ENCODE results near the gene ADSS1.

Gene ADSS1

DNA sequence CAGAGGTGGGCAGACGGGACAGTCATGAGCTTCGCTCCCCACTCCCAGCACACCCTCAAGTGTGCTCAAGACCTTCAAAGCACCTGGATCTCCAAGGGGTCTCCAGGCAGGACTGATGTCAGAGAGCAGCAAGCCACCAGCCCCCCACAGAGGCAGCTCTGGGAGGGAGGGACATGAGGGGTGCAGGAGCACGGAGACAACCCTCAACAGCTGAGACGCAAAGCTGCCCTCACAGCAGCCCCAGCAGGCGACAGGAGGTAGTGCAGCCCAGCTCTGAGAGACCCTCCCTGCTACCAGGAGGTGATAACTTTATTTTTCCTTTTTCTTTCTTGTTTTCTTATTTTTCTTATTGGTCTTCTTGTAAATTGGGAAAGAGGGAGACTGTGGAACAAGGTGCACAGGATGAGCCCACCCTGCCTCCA is 46.8 kb downstream of the ADSS1 start:
- DNase-seq, result no peak

GRCh38 chr14:104771374-104771773 is 47.3 kb downstream of the ADSS1 start:
- DNase-seq, result no peak

DNA sequence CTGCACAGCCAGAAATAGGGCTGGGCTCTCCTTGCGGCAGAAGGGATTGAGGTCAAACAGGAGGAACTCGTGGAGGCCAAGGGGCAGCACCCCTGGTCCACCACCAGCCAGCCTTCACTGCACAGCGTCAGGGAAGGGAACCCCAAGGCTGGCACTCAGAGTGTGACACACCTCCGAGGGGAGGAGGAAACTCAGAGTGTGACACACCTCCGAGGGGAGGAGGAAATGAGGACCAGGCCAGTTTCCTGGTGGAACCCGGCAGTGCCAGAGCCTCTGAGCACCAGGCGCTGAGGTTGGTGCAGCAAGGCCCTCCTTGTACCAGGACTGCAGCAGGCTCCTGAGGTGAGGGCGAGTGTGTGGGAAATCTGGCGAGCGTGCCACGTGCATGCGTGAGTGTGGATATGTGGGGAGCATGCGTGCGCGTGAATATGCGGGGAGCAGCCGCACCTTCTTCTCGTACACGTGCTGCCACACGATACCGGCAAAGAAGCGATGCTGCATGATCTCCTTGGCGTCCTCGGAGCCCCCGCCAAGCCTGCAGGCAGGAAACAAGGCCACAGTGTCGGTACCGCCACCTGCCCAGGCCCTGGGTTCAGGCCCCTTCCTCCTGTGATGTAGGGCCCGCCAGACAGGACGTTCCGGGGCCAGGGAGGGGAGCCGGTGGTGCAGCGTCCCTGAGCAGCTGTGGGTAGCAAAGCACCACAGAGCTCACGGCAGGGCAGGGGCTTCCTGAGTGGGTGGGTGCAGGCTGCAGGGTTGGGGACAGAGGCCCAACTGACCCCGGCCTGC is 48.1 kb downstream of the ADSS1 start:
- no peak for DNase-seq

GRCh38 chr14:104772707-104773504 is 48.9 kb downstream of the ADSS1 start:
- DNase-seq, result no peak

DNA sequence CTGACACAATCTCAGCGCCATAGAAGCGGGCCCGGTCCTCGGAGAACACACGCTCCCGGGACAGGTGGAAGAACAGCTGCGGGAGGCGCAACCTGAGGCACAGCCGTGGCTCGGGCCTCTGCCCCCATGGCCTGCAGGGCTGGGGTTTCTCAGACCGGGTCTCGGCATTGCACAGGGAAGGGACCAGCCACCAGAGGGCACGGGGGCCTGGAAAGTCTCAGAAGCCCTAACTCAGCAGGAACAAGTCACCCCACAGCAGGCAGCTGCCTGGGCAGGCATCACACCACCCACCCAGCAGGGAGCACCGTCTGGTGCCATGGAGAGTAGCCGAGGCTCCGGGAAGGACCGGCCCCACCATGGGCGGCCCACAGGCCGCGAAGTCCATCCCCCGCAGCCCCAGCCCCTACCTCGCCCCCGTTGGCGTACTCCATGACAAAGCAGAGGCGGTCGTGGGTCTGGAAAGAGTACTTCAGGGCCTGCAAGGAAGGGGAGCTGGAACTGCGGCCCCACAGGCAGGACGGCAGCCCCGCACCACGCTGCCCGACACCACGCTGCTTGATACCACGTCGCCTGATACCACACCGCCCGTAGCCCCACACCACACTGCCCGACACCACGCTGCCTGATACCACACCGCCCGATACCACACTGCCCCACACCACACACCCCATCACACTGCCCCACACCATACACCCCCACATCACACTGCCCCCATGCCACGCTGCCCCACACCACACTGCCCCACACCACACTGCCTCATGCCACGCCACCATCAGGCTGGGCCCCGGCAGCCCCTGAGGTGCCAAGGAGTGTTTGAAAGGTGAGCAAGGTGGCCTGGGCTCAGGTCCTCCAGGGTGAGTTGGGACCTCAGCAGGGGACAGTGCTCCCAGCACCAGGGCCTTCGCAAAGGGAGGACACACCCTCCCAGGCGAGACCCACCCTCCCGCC is 49.8 kb downstream of the ADSS1 start:
- DNase-seq, result no peak

- DNase-seq, result no peak
Observed at GRCh38 chr14:104774453-104775072, 50.5 kb downstream of the ADSS1 start.

GRCh38 chr14:104775073-104775489 is 51.1 kb downstream of the ADSS1 start:
- no peak for DNase-seq

DNA sequence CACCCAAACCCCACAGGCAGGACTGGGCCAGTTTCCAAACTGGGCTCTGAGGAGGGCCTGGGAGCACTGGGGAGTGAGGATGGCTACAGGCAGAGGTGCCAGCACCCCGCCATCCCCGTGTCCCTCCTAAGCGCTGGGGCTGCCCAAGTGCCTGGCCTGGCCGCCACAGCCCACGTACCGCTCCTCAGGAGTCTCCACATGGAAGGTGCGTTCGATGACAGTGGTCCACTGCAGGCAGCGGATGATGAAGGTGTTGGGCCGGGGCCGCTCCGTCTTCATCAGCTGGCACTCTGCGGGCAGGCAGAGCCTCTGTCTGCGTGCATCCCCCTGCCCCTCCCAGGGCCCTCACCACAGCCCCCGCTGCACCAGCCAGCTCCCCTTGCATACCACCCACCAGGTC is 52.5 kb downstream of the ADSS1 start:
- DNase-seq, result no peak

DNA sequence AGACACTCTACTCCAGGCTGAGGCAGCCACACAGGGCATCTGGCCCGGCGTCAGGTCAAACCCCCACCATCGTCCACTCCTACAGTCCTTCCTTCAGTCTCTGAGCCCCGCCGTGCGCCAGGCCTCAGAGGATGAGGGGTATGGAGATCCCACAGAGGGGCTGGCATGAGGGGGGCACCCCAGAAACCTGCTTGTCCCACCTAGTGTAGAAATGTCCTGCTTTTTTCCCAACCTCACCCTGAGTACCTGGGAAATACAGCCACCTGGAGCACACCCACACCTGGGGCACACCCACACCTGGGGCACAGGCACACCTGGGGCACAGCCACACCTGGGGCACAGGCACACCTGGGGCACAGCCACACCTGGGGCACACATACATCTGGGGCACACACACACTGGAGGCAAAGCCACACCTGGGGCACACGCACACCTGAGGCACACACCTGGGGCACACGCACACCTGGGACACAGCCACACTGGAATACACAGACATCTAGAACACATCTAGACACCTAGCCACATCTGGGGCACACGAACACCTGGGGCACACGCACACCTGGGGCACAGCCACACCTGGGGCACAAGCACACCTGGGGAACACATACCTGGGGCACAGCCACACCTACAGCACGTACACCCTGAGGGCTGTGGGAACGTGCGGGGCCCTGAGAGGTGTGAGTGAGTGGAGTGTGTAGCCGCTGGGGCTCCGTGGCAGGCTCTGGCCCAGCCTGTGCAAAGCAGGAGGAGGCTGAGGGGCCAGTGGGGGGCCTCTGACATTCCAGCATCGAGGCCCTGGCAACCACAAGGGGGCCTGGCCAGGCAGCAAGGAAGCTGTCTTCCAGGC is 53.2 kb downstream of the ADSS1 start:
- DNase-seq, result no peak

- no peak for DNase-seq
Observed at GRCh38 chr14:104777808-104778249, 53.8 kb downstream of the ADSS1 start.

DNA sequence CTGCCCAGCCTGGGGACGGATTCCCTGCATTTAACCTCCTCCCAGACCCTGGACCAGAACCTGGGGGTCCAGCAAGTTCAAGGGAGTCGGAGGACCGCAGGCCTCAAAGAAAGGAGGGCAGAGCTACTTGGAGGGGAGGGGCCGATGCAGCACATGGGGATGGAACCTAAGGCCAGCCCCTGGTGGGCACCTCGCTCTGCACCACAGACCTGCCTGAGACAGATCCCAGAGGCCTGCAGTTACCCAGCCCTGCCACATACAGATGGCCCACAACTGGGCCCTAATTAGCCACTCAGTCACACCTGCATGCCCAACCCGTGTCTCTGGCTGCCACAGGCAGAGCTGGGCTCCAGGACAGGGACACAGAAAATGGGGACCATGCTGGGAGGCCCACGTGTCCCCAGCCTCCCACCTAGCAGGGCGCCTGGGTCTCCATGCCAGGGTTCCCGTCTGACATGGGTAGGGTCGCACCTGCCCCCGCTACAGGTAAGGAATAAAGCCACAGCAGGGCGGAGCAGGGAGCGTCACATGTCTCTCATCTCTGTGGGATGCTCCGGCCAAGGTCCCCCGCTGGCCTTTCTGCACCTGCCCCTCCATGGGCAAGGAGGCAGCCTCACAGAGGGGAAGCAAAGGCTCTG is 54.8 kb downstream of the ADSS1 start:
- no peak for DNase-seq

DNA sequence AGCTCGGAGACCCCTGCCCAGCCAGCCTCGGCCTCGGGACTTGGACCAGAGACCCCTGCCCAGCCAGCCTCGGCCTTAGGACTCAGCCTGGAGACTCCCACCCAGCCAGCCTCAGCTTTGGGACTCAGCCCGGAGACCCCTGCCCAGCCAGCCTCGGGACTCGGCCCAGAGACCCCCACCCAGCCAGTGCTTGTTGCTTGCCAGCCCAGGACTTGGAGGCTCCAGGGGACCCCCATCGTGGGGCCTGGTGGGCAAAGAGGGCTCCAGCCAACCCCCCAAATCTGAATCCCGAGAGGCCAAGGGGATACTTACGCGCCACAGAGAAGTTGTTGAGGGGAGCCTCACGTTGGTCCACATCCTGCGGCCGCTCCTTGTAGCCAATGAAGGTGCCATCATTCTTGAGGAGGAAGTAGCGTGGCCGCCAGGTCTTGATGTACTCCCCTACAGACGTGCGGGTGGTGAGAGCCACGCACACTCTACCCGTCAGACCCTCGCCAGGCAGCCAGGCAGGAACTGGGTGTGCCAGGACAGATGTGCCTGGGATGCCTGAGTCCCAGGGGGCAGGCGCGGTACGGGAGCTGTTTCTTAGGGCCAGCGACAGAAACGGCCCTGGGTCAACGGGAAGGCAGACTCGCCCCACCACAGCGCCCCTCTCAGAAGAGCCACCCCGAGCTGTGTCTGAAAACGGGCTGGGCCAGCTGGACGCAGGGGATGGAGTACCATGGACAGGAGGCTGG is 55.9 kb downstream of the ADSS1 start:
- DNase-seq, result no peak

DNA sequence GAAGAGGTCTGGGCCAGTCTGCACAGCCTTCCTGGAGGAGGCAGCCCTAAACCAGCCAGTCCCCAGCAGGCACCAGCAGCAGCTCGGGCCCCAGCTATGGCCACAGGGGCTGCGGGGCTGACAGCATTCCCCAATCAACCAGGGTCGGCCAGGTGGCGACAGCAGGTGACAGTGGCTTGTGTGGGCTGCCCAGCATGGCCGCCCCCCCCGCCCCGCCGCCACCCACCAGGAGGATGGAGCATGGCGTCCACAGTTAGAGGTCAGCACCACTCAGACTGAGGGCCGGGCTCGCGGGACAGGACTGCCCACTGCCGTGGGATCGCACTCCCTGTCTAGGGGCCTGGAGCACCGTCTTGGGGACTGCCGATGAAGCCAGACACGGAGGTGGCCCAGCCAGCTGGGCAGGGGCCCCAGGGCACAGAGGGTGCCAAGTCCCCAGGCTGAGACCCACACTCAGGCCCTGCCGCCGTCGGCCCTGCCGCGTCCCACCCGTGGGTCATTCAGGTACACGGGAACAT is 56.5 kb downstream of the ADSS1 start:
- DNase-seq, result no peak

DNA sequence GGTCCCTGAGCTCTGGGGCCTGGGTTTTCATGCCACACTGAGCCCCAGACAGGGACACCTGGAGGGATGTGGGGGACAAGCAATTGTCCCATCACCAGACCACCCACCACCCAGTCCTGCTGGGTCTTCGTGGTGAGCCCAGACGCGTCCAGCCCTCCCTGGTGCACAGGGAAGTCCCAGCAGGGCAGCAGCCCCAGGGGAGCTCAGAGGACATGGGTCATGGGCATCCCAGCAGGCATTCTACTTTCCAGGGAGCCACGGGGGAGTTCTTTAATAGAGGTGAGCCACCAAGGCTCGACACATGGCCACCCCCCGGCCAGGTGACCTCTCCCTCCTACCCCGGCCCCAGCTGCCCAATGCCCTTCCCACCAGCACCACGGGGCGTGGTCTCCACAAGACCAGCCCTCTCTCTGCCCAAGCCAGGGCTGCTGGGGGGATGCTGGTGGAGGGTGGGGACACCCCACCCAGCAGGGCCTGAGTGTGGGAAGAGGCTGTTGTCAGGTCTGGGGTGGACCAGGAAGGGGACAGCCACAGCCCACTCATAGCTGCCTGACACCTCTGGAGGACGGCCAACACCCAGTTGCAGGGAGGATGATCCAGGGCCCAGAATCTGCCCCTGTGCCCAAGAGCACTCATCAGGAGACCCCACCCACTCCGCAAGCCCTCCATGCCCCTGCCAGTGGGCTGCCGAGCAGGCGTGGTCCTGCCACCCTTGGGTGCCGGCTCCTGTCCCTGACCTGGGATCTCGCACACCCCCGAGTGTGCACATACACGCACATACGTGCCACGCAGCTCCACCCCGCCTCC is 57.4 kb downstream of the ADSS1 start:
- DNase-seq, result no peak

- DNase-seq, result no peak
Observed at GRCh38 chr14:104782086-104782807, 58.2 kb downstream of the ADSS1 start.

DNA sequence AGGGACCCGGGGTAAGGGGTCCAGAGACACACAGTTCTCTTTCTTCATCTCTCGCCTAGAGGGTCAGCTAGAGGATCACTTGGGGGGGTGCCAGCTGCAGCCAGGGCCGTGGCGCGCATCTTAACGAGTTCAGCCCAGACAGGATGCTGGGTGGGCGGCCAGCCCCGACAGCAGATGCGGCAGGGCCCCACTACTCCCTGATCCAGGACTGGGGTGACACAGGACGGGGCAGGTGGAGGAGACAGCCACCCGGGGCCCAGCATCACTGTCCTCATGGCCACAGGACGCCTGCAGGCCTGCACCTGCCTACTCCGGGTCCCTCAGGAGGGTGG is 58.7 kb downstream of the ADSS1 start:
- DNase-seq, result no peak

GRCh38 chr14:104783484-104784217 is 59.6 kb downstream of the ADSS1 start:
- DNase-seq, result no peak

- no peak for DNase-seq
Observed at GRCh38 chr14:104784218-104784568, 60.2 kb downstream of the ADSS1 start.
